HepG2 (cell line): Measurements from ENCODE around the gene M1AP. TPM values are rescaled to one million over a fixed set of nuclear protein-coding genes. Genes with fewer than 3 reads are reported as not detected.
A peak's percentile ranks its signal among the peaks of the same experiment; 100 is the strongest.

Experiments
- DNMT1 ChIP-seq: sonication (generic); formaldehyde crosslinking; IDR thresholded peaks from 2 replicates; pipeline ENCODE4 v1.5.1; 2020; ENCODE audit warnings: mild to moderate bottlenecking, missing genetic modification reagents
- HDAC6 ChIP-seq: fragments of 200-600 bp; sonication (generic); IDR thresholded peaks from 2 replicates; pipeline ENCODE4 v1.7.0; 2017; ENCODE audit warnings: mild to moderate bottlenecking, antibody characterized with exemption, low read length, low read depth
- PCBP1 ChIP-seq: fragments of 200-400 bp; formaldehyde crosslinking; IDR thresholded peaks from 2 replicates; pipeline ENCODE4 v1.6.1; 2017; ENCODE audit warnings: mild to moderate bottlenecking, low read depth, low read length, borderline replicate concordance
- RBFOX2 ChIP-seq: fragments of 200-400 bp; formaldehyde crosslinking; IDR thresholded peaks from 2 replicates; pipeline ENCODE4 v1.6.1; 2017; ENCODE audit warnings: low read depth, mild to moderate bottlenecking, low read length
- SAFB2 ChIP-seq: sonication (generic); formaldehyde crosslinking; IDR thresholded peaks from 2 replicates; pipeline ENCODE4 v1.5.1; 2020; ENCODE audit warnings: missing genetic modification reagents, low read depth, mild to moderate bottlenecking, borderline replicate concordance
- SMC3 ChIP-seq: IDR thresholded peaks from 2 replicates; pipeline ENCODE4 v1.6.1; 2011; ENCODE audit warnings: low read length, improper control_type of control experiment
- SP5 ChIP-seq: IDR thresholded peaks from 2 replicates; pipeline ENCODE4 v1.6.1; 2016; ENCODE audit warnings: low read depth, borderline replicate concordance
- SRF ChIP-seq: IDR thresholded peaks from 2 replicates; pipeline ENCODE4 v1.6.1; 2011; ENCODE audit warnings: mild to moderate bottlenecking, low read depth, low read length, moderate library complexity
- ZNF775 ChIP-seq: sonication (generic); formaldehyde crosslinking; IDR thresholded peaks from 2 replicates; pipeline ENCODE4 v1.4.0; 2020; ENCODE audit warnings: missing genetic modification reagents, mild to moderate bottlenecking, moderate library complexity, borderline replicate concordance
- polyA plus RNA-seq, 8 experiments: library from polyadenylated mRNA; depleted of rRNA in 3 of 8; stranded (reverse) in 7 of 8; unstranded in 1 of 8; fragments of >200 nt; fragmentation: Illumina TruSeq in 4 of 8; extraction: Trizol in 4 of 8; gene quantifications; 2 replicates each; pipeline versions ENCODE4 v1.2.1 to v1.2.3, GENCODE V29; 2011 to 2016; ENCODE audit warnings: low read depth in 4 of 8, missing spikeins in 1 of 8, mixed read lengths in 1 of 8; ENCODE audit not compliant: insufficient read depth in 1 of 8
- total RNA-seq, 5 experiments: library from RNA; depleted of rRNA; stranded (reverse); fragments of >200 nt; fragmentation: Illumina TruSeq; extraction: Trizol; gene quantifications; 2 replicates each; pipeline ENCODE4 v1.2.3, GENCODE V29; 2016; ENCODE audit warnings: low read depth in 1 of 5
- TF ChIP-seq, protein P1 (sequence below): sonication (generic); formaldehyde crosslinking; conservative IDR thresholded peaks from 2 replicates; pipeline ENCODE4 v1.4.0; 2020; ENCODE audit warnings: mild to moderate bottlenecking, missing genetic modification reagents, moderate library complexity
- TF ChIP-seq, protein P2 (sequence below): sonication (generic); formaldehyde crosslinking; IDR thresholded peaks from 2 replicates; pipeline ENCODE4 v1.4.0; 2020; ENCODE audit warnings: missing genetic modification reagents, mild to moderate bottlenecking, borderline replicate concordance
- TF ChIP-seq, protein P3 (sequence below): sonication (generic); formaldehyde crosslinking; IDR thresholded peaks from 2 replicates; pipeline ENCODE4 v1.5.0; 2020; ENCODE audit warnings: mild to moderate bottlenecking, missing genetic modification reagents, borderline replicate concordance
- TF ChIP-seq, protein P4 (sequence below): fragments of 450-650 bp; IDR thresholded peaks from 2 replicates; pipeline ENCODE4 v1.6.1; 2017
- TF ChIP-seq, protein P5 (sequence below): sonication (generic); formaldehyde crosslinking; IDR thresholded peaks from 2 replicates; pipeline ENCODE4 v1.5.0; 2020; ENCODE audit warnings: missing genetic modification reagents

M1AP gene
- total and polyA plus RNA-seq, 2 of the 13 experiments (the other 11 are each of a cell fraction or from before 2014, with no cell fraction given): not detected

DNA sequence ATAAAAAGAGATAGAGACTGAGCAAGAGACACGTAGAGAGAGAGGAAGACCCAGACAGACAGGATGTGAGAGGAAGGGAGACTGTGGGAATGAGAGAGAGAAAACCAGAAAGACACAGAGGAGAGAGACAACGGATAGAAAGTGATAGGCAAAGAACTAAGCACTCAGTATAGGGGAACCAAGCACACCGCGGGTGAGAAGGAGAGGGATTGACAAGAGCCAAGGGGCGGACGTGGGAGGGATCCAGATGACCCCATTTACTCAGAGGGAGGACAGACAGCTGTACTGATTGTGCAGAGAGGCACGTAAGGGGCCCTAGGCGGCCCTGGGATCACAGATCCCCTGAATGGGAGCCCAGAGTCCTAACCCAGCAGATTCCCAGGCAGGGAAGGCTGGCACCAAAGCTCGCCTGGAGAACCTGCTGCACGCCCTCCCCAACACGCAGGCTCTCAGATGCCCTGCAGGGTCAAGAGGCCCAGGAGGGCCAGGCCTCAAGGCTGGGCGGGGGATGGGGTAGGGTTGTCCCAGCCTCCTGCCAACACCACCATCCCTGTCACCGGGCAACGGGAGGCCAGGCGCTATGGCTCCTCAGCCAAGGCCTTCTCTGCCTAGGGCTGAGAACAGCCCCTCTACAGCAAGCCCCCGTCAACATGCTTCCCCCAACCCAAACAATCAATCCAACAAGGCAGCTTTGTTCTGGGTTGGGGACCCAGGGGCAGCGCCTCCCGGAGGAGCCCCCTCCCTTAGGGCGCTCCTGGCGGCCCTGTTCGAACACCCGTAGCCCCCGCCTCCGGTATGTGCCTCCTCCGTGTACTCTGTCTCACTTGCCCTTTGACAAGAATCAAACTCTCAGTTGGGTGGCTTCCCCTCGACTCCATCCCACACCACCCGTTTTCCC, 95.0 kb downstream of the M1AP start (continued):
- TF ChIP-seq, protein P1, sequence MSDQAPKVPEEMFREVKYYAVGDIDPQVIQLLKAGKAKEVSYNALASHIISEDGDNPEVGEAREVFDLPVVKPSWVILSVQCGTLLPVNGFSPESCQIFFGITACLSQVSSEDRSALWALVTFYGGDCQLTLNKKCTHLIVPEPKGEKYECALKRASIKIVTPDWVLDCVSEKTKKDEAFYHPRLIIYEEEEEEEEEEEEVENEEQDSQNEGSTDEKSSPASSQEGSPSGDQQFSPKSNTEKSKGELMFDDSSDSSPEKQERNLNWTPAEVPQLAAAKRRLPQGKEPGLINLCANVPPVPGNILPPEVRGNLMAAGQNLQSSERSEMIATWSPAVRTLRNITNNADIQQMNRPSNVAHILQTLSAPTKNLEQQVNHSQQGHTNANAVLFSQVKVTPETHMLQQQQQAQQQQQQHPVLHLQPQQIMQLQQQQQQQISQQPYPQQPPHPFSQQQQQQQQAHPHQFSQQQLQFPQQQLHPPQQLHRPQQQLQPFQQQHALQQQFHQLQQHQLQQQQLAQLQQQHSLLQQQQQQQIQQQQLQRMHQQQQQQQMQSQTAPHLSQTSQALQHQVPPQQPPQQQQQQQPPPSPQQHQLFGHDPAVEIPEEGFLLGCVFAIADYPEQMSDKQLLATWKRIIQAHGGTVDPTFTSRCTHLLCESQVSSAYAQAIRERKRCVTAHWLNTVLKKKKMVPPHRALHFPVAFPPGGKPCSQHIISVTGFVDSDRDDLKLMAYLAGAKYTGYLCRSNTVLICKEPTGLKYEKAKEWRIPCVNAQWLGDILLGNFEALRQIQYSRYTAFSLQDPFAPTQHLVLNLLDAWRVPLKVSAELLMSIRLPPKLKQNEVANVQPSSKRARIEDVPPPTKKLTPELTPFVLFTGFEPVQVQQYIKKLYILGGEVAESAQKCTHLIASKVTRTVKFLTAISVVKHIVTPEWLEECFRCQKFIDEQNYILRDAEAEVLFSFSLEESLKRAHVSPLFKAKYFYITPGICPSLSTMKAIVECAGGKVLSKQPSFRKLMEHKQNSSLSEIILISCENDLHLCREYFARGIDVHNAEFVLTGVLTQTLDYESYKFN (CRISPR knock-in tag): no peak
- TF ChIP-seq PCBP1 (0 out of 2 replicates have a peak, but pooled peaks have one; percentile 51), RBFOX2 (no peak), SMC3 (no peak), SRF (no peak), HDAC6 (no peak), DNMT1 (CRISPR knock-in tag) (no peak), SP5 (no peak), SAFB2 (CRISPR knock-in tag) (no peak), ZNF775 (CRISPR knock-in tag) (no peak)
- TF ChIP-seq, protein P2, sequence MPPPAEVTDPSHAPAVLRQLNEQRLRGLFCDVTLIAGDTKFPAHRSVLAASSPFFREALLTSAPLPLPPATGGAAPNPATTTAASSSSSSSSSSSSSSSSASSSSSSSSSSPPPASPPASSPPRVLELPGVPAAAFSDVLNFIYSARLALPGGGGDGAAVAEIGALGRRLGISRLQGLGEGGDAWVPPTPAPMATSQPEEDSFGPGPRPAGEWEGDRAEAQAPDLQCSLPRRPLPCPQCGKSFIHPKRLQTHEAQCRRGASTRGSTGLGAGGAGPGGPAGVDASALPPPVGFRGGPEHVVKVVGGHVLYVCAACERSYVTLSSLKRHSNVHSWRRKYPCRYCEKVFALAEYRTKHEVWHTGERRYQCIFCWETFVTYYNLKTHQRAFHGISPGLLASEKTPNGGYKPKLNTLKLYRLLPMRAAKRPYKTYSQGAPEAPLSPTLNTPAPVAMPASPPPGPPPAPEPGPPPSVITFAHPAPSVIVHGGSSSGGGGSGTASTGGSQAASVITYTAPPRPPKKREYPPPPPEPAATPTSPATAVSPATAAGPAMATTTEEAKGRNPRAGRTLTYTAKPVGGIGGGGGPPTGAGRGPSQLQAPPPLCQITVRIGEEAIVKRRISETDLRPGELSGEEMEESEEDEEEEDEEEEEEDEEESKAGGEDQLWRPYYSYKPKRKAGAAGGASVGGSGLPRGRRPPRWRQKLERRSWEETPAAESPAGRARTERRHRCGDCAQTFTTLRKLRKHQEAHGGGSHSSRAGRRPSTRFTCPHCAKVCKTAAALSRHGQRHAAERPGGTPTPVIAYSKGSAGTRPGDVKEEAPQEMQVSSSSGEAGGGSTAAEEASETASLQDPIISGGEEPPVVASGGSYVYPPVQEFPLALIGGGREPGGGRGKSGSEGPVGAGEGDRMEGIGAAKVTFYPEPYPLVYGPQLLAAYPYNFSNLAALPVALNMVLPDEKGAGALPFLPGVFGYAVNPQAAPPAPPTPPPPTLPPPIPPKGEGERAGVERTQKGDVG: no peak
- TF ChIP-seq, protein P3, sequence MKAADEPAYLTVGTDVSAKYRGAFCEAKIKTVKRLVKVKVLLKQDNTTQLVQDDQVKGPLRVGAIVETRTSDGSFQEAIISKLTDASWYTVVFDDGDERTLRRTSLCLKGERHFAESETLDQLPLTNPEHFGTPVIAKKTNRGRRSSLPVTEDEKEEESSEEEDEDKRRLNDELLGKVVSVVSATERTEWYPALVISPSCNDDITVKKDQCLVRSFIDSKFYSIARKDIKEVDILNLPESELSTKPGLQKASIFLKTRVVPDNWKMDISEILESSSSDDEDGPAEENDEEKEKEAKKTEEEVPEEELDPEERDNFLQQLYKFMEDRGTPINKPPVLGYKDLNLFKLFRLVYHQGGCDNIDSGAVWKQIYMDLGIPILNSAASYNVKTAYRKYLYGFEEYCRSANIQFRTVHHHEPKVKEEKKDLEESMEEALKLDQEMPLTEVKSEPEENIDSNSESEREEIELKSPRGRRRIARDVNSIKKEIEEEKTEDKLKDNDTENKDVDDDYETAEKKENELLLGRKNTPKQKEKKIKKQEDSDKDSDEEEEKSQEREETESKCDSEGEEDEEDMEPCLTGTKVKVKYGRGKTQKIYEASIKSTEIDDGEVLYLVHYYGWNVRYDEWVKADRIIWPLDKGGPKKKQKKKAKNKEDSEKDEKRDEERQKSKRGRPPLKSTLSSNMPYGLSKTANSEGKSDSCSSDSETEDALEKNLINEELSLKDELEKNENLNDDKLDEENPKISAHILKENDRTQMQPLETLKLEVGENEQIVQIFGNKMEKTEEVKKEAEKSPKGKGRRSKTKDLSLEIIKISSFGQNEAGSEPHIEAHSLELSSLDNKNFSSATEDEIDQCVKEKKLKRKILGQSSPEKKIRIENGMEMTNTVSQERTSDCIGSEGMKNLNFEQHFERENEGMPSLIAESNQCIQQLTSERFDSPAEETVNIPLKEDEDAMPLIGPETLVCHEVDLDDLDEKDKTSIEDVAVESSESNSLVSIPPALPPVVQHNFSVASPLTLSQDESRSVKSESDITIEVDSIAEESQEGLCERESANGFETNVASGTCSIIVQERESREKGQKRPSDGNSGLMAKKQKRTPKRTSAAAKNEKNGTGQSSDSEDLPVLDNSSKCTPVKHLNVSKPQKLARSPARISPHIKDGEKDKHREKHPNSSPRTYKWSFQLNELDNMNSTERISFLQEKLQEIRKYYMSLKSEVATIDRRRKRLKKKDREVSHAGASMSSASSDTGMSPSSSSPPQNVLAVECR (CRISPR knock-in tag): no peak
- TF ChIP-seq, protein P4, sequence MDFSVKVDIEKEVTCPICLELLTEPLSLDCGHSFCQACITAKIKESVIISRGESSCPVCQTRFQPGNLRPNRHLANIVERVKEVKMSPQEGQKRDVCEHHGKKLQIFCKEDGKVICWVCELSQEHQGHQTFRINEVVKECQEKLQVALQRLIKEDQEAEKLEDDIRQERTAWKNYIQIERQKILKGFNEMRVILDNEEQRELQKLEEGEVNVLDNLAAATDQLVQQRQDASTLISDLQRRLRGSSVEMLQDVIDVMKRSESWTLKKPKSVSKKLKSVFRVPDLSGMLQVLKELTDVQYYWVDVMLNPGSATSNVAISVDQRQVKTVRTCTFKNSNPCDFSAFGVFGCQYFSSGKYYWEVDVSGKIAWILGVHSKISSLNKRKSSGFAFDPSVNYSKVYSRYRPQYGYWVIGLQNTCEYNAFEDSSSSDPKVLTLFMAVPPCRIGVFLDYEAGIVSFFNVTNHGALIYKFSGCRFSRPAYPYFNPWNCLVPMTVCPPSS: 0 out of 2 replicates have a peak, but pooled peaks have one; percentile 33
- TF ChIP-seq, protein P5, sequence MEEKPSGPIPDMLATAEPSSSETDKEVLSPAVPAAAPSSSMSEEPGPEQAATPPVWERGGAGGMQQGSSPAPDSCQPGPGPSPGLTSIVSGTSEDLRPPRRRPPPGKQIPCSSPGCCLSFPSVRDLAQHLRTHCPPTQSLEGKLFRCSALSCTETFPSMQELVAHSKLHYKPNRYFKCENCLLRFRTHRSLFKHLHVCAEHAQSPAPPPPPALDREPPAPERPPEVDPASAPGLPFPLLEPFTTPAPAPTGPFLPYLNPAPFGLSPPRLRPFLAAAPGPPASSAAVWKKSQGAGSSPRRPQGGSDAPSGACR (CRISPR knock-in tag): no peak
